Trophoblast cell (in vitro differentiated cells and primary cell): ENCODE data around the gene LCE1E.

Source experiments
- DNase-seq, 2 donors: peaks; one replicate each; pipeline ENCODE4 v3.0.0-alpha.2; 2016
- H2AFZ ChIP-seq: 2 replicates; pipeline ENCODE4 v1.6.1; 2013; ENCODE audit warnings: low read length, moderate library complexity, mild to moderate bottlenecking; ENCODE audit not compliant: insufficient read depth, poor library complexity
- H2AK5ac ChIP-seq: 2 replicates; pipeline ENCODE4 v1.6.1; 2013; ENCODE audit warnings: mild to moderate bottlenecking, low read length
- H2BK120ac ChIP-seq: 2 replicates; pipeline ENCODE4 v1.6.1; 2013; ENCODE audit warnings: low read length, mild to moderate bottlenecking, moderate library complexity; ENCODE audit not compliant: insufficient read depth, poor library complexity
- H2BK12ac ChIP-seq: 2 replicates; pipeline ENCODE4 v1.6.1; 2013; ENCODE audit warnings: mild to moderate bottlenecking, low read length, moderate library complexity
- H2BK5ac ChIP-seq: 2 replicates; pipeline ENCODE4 v1.6.1; 2013; ENCODE audit warnings: low read length, low read depth, moderate library complexity, mild to moderate bottlenecking; ENCODE audit not compliant: poor library complexity
- H3K14ac ChIP-seq: 2 replicates; pipeline ENCODE4 v1.6.1; 2013; ENCODE audit warnings: mild to moderate bottlenecking, low read length
- H3K18ac ChIP-seq: 2 replicates; pipeline ENCODE4 v1.6.1; 2013; ENCODE audit warnings: mild to moderate bottlenecking, low read length
- H3K23ac ChIP-seq: 2 replicates; pipeline ENCODE4 v1.6.1; 2013; ENCODE audit warnings: low read length
- H3K27ac ChIP-seq: 2 replicates; pipeline ENCODE4 v1.5.1; 2013; ENCODE audit warnings: low read depth, mild to moderate bottlenecking, inconsistent platforms, low read length, moderate library complexity
- H3K27me3 ChIP-seq: 2 replicates; pipeline ENCODE4 v1.6.1; 2013; ENCODE audit warnings: inconsistent platforms, mild to moderate bottlenecking, low read length, moderate library complexity; ENCODE audit not compliant: insufficient read depth
- H3K36me3 ChIP-seq, 2 experiments: 1 replicate in 1 of 2; 2 replicates in 1 of 2; pipeline ENCODE4 v1.6.1; 2013; ENCODE audit warnings: low read length in 2 of 2, mild to moderate bottlenecking in 2 of 2, moderate library complexity in 1 of 2; ENCODE audit not compliant: insufficient read depth in 2 of 2, control insufficient read depth in 1 of 2
- H3K4ac ChIP-seq: 2 replicates; pipeline ENCODE4 v1.6.1; 2013; ENCODE audit warnings: low read depth, mild to moderate bottlenecking, low read length, moderate library complexity
- H3K4me1 ChIP-seq, 2 experiments: 1 replicate in 1 of 2; 2 replicates in 1 of 2; pipeline ENCODE4 v1.6.1; 2013; ENCODE audit warnings: low read length in 2 of 2, mild to moderate bottlenecking in 2 of 2, moderate library complexity in 1 of 2; ENCODE audit not compliant: insufficient read depth in 2 of 2, control insufficient read depth in 1 of 2
- H3K4me2 ChIP-seq: 2 replicates; pipeline ENCODE4 v1.6.1; 2013; ENCODE audit warnings: inconsistent platforms, mild to moderate bottlenecking, low read length, moderate library complexity
- H3K4me3 ChIP-seq: 2 replicates; pipeline ENCODE4 v1.5.1; 2013; ENCODE audit warnings: mild to moderate bottlenecking, low read depth, low read length, inconsistent platforms
- H3K79me1 ChIP-seq: one replicate; pipeline ENCODE4 v1.6.1; 2013; ENCODE audit warnings: low read length
- H3K79me2 ChIP-seq: 2 replicates; pipeline ENCODE4 v1.6.1; 2013; ENCODE audit warnings: low read length, mild to moderate bottlenecking; ENCODE audit not compliant: control insufficient read depth, insufficient read depth, poor library complexity
- H3K9ac ChIP-seq: 2 replicates; pipeline ENCODE4 v1.6.1; 2013; ENCODE audit warnings: mild to moderate bottlenecking, low read length
- H3K9me3 ChIP-seq: 2 replicates; pipeline ENCODE4 v1.6.1; 2013; ENCODE audit warnings: low read depth, mild to moderate bottlenecking, control low read depth, inconsistent platforms, low read length; ENCODE audit not compliant: insufficient read depth
- H4K12ac ChIP-seq: 2 replicates; pipeline ENCODE4 v1.6.1; 2013; ENCODE audit warnings: low read depth, mild to moderate bottlenecking, low read length, moderate library complexity
- H4K8ac ChIP-seq: 2 replicates; pipeline ENCODE4 v1.6.1; 2013; ENCODE audit warnings: low read depth, mild to moderate bottlenecking, low read length, moderate library complexity
- H4K91ac ChIP-seq: one replicate; pipeline ENCODE4 v1.6.1; 2013; ENCODE audit warnings: low read depth, mild to moderate bottlenecking, low read length, moderate library complexity
- WGBS: extraction: QIAGEN DNeasy Blood & Tissue Kit; methylation state at CpG from one replicate; pipeline ENCODE4 v1.1.7; 2013; ENCODE audit warnings: missing lambda C conversion rate; ENCODE audit not compliant: insufficient read length, insufficient coverage; ENCODE audit errors: extremely low coverage; 5-methylcytosine and 5-hydroxymethylcytosine counted together

The LCE1E gene

GRCh38 chr1:152777510-152778137 is 8.4 kb upstream of the LCE1E start:
- no peak overlapping the region for H4K8ac ChIP-seq
- no peak overlapping the region for H3K27ac ChIP-seq
- H3K9ac ChIP-seq, result no peak overlapping the region
- H3K36me3 ChIP-seq, result no peaks in the 10 kb centered on the region
- no peak overlapping the region for H2BK120ac ChIP-seq
- no peak overlapping the region for H3K18ac ChIP-seq
- no peaks in the 10 kb centered on the region for H3K27me3 ChIP-seq
- no peak overlapping the region for H3K4me2 ChIP-seq
- no peaks in the 10 kb centered on the region for H3K79me2 ChIP-seq
- DNase-seq, result peak; percentile 6 to 45
- no peak overlapping the region for H4K12ac ChIP-seq
- no peak overlapping the region for H2AFZ ChIP-seq
- H3K4ac ChIP-seq, result no peak overlapping the region
- no peaks in the 10 kb centered on the region for H3K79me1 ChIP-seq
- H2BK12ac ChIP-seq, result no peak overlapping the region
- no CpG with 5 or more reads among the region's 4 CpGs for WGBS
- H3K23ac ChIP-seq, result no peak overlapping the region
- no peak overlapping the region for H2AK5ac ChIP-seq
- no peak overlapping the region for H3K14ac ChIP-seq
- H4K91ac ChIP-seq, result no peak overlapping the region
- no peaks in the 10 kb centered on the region for H3K4me1 ChIP-seq
- H3K9me3 ChIP-seq, result peaks cover 13% of the 10 kb centered on the region
- H2BK5ac ChIP-seq, result no peak overlapping the region
- no peak overlapping the region for H3K4me3 ChIP-seq

DNA sequence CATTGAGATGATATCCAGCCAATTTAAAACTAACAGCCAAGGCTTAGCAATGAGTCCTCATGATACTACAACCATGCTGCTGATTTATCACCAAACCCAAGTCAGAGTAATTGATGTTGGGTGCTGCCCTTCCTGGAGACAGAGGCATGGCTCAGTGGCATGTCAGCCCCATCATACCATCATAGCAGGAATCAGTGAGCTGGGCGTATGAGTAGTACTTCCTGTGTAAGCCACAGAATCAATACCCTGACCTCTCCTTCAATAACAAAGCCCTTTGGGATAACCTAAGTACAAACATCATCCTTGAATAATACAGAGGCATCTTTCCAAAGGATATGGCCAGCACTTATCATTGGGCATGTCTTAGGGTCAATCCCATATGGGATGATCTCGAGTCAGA is 3.0 kb upstream of the LCE1E start:
- H3K9ac ChIP-seq, result no peak overlapping the region
- H2BK120ac ChIP-seq, result no peak overlapping the region
- no peak overlapping the region for H3K4me3 ChIP-seq
- DNase-seq, result no peak
- H3K36me3 ChIP-seq, result no peaks in the 10 kb centered on the region
- H3K18ac ChIP-seq, result no peak overlapping the region
- H3K27ac ChIP-seq, result no peak overlapping the region
- H3K27me3 ChIP-seq, result no peaks in the 10 kb centered on the region
- no peak overlapping the region for H4K91ac ChIP-seq
- no peak overlapping the region for H3K4me2 ChIP-seq
- no peak overlapping the region for H4K12ac ChIP-seq
- no peaks in the 10 kb centered on the region for H3K79me1 ChIP-seq
- H4K8ac ChIP-seq, result no peak overlapping the region
- H2BK12ac ChIP-seq, result no peak overlapping the region
- H2BK5ac ChIP-seq, result no peak overlapping the region
- no peak overlapping the region for H3K14ac ChIP-seq
- no peak overlapping the region for H3K4ac ChIP-seq
- H3K79me2 ChIP-seq, result no peaks in the 10 kb centered on the region
- WGBS, result no CpG with 5 or more reads among the region's 2 CpGs
- H3K9me3 ChIP-seq, result peaks cover 8% of the 10 kb centered on the region
- H2AK5ac ChIP-seq, result no peak overlapping the region
- no peak overlapping the region for H3K23ac ChIP-seq
- H3K4me1 ChIP-seq, result no peaks in the 10 kb centered on the region
- H2AFZ ChIP-seq, result no peak overlapping the region

GRCh38 chr1:152795686-152796085 is 9.6 kb downstream of the LCE1E start:
- no peak overlapping the region for H3K14ac ChIP-seq
- H2AFZ ChIP-seq, result no peak overlapping the region
- no peak overlapping the region for H2BK12ac ChIP-seq
- H3K27ac ChIP-seq, result no peak overlapping the region
- WGBS, result no CpG with 5 or more reads among the region's 4 CpGs
- H4K12ac ChIP-seq, result no peak overlapping the region
- H2BK120ac ChIP-seq, result no peak overlapping the region
- no peak for DNase-seq
- H2AK5ac ChIP-seq, result no peak overlapping the region
- no peak overlapping the region for H3K4me3 ChIP-seq
- H3K36me3 ChIP-seq, result no peaks in the 10 kb centered on the region
- no peak overlapping the region for H3K4me2 ChIP-seq
- no peak overlapping the region for H3K23ac ChIP-seq
- no peak overlapping the region for H3K18ac ChIP-seq
- no peaks in the 10 kb centered on the region for H3K79me2 ChIP-seq
- no peak overlapping the region for H3K4ac ChIP-seq
- no peaks in the 10 kb centered on the region for H3K79me1 ChIP-seq
- no peak overlapping the region for H3K9ac ChIP-seq
- peaks cover 11% of the 10 kb centered on the region for H3K9me3 ChIP-seq
- no peak overlapping the region for H4K91ac ChIP-seq
- no peaks in the 10 kb centered on the region for H3K27me3 ChIP-seq
- H2BK5ac ChIP-seq, result no peak overlapping the region
- H4K8ac ChIP-seq, result no peak overlapping the region
- no peaks in the 10 kb centered on the region for H3K4me1 ChIP-seq

GRCh38 chr1:152796421-152796820 is 10.4 kb downstream of the LCE1E start, which contains the start of gene LCE1D:
TSS of gene LCE1D (plus strand) at chr1:152796721. CDS start at chr1:152797795, 1,074 bp downstream.
- Histone ChIP-seq H3K4ac (no peak within 1 kb of the TSS), H3K14ac (no peak within 1 kb of the TSS), H4K12ac (no peak within 1 kb of the TSS), H2BK5ac (no peak within 1 kb of the TSS), H3K27me3 (no peaks in the 10 kb centered on the region), H3K79me1 (no peaks in the 10 kb centered on the region), H3K79me2 (no peaks in the 10 kb centered on the region), H3K18ac (no peak within 1 kb of the TSS), H3K4me1 (no peaks in the 10 kb centered on the region), H4K8ac (no peak within 1 kb of the TSS), H3K4me2 (no peak within 1 kb of the TSS), H3K27ac (no peak within 1 kb of the TSS), H3K36me3 (no peaks in the 10 kb centered on the region), H3K9me3 (peaks cover 12% of the 10 kb centered on the region), H4K91ac (no peak within 1 kb of the TSS), H3K23ac (no peak within 1 kb of the TSS), H2AFZ (no peak within 1 kb of the TSS), H3K9ac (no peak within 1 kb of the TSS), H2BK12ac (no peak within 1 kb of the TSS), H2AK5ac (no peak within 1 kb of the TSS), H2BK120ac (no peak within 1 kb of the TSS), H3K4me3 (no peak within 1 kb of the TSS)
- no peak for DNase-seq
- WGBS, result no CpG with 5 or more reads among the region's 3 CpGs
